ENCODE data around the gene ANO10.

The ANO10 gene

GRCh38 chr3:43650345-43650744, 28.5 kb upstream of the ANO10 start:
- no peak overlapping the region for H3K27ac ChIP-seq (ENCODE audit: poor library complexity, severe bottlenecking)
- no peak for TF ChIP-seq CTCF (IDR thresholded peaks at IDR 0.05; ENCODE audit: poor library complexity, severe bottlenecking)
- no peak for ATAC-seq (ENCODE audit: low read depth)
- no peaks in the 10 kb centered on the region for H3K27me3 ChIP-seq (ENCODE audit: insufficient read depth, poor library complexity, severe bottlenecking)
- no peak overlapping the region for H3K4me3 ChIP-seq (ENCODE audit: severe bottlenecking)
- H3K9me3 ChIP-seq (ENCODE audit: severe bottlenecking), result no peaks in the 10 kb centered on the region
- DNase-seq (ENCODE audit: low spot score), result no peak
- H3K4me1 ChIP-seq (ENCODE audit: insufficient read depth, poor library complexity, severe bottlenecking), result no peaks in the 10 kb centered on the region
- H3K36me3 ChIP-seq (ENCODE audit: low read depth), result no peaks in the 10 kb centered on the region

- Histone ChIP-seq H3K9me3 (ENCODE audit: severe bottlenecking) (no peaks in the 10 kb centered on the region), H3K4me3 (ENCODE audit: severe bottlenecking) (no peak overlapping the region), H3K27me3 (ENCODE audit: insufficient read depth, poor library complexity, severe bottlenecking) (no peaks in the 10 kb centered on the region), H3K27ac (ENCODE audit: poor library complexity, severe bottlenecking) (no peak overlapping the region), H3K4me1 (ENCODE audit: insufficient read depth, poor library complexity, severe bottlenecking) (no peaks in the 10 kb centered on the region), H3K36me3 (ENCODE audit: low read depth) (no peaks in the 10 kb centered on the region)
- no peak for TF ChIP-seq CTCF (IDR thresholded peaks at IDR 0.05; ENCODE audit: poor library complexity, severe bottlenecking)
- ATAC-seq (ENCODE audit: low read depth) (no peak), DNase-seq (ENCODE audit: low spot score) (no peak)
Measured at GRCh38 chr3:43649365-43649968, 27.7 kb upstream of the ANO10 start.

- no peaks in the 10 kb centered on the region for H3K9me3 ChIP-seq (ENCODE audit: severe bottlenecking)
- H3K27ac ChIP-seq (ENCODE audit: poor library complexity, severe bottlenecking), result no peak overlapping the region
- TF ChIP-seq CTCF (IDR thresholded peaks at IDR 0.05; ENCODE audit: poor library complexity, severe bottlenecking), result no peak
- no peak overlapping the region for H3K4me3 ChIP-seq (ENCODE audit: severe bottlenecking)
- no peaks in the 10 kb centered on the region for H3K4me1 ChIP-seq (ENCODE audit: insufficient read depth, poor library complexity, severe bottlenecking)
- ATAC-seq (ENCODE audit: low read depth) (no peak), DNase-seq (ENCODE audit: low spot score) (no peak)
- H3K27me3 ChIP-seq (ENCODE audit: insufficient read depth, poor library complexity, severe bottlenecking), result no peaks in the 10 kb centered on the region
- no peaks in the 10 kb centered on the region for H3K36me3 ChIP-seq (ENCODE audit: low read depth)
Measured at GRCh38 chr3:43648957-43649356, 27.1 kb upstream of the ANO10 start.

GRCh38 chr3:43647331-43648166, 25.7 kb upstream of the ANO10 start:
- H3K9me3 ChIP-seq (ENCODE audit: severe bottlenecking), result no peaks in the 10 kb centered on the region
- TF ChIP-seq CTCF (IDR thresholded peaks at IDR 0.05; ENCODE audit: poor library complexity, severe bottlenecking), result no peak
- ATAC-seq (ENCODE audit: low read depth) (no peak), DNase-seq (ENCODE audit: low spot score) (no peak)
- H3K27me3 ChIP-seq (ENCODE audit: insufficient read depth, poor library complexity, severe bottlenecking), result no peaks in the 10 kb centered on the region
- H3K27ac ChIP-seq (ENCODE audit: poor library complexity, severe bottlenecking), result no peak overlapping the region
- H3K36me3 ChIP-seq (ENCODE audit: low read depth), result no peaks in the 10 kb centered on the region
- no peak overlapping the region for H3K4me3 ChIP-seq (ENCODE audit: severe bottlenecking)
- H3K4me1 ChIP-seq (ENCODE audit: insufficient read depth, poor library complexity, severe bottlenecking), result no peaks in the 10 kb centered on the region

- Histone ChIP-seq H3K9me3 (ENCODE audit: severe bottlenecking) (no peaks in the 10 kb centered on the region), H3K36me3 (ENCODE audit: low read depth) (no peaks in the 10 kb centered on the region), H3K4me3 (ENCODE audit: severe bottlenecking) (no peak overlapping the region), H3K27me3 (ENCODE audit: insufficient read depth, poor library complexity, severe bottlenecking) (no peaks in the 10 kb centered on the region), H3K4me1 (ENCODE audit: insufficient read depth, poor library complexity, severe bottlenecking) (no peaks in the 10 kb centered on the region), H3K27ac (ENCODE audit: poor library complexity, severe bottlenecking) (no peak overlapping the region)
- no peak for DNase-seq (ENCODE audit: low spot score)
- no peak for TF ChIP-seq CTCF (IDR thresholded peaks at IDR 0.05; ENCODE audit: poor library complexity, severe bottlenecking)
- ATAC-seq (ENCODE audit: low read depth), result no peak
Measured at GRCh38 chr3:43644443-43644842, 22.6 kb upstream of the ANO10 start.

Data from RWPE2 (cell line).